A549 (cell line): ENCODE data around the gene ZFP36L1. TPM values are rescaled to one million over a fixed set of nuclear protein-coding genes. Genes with fewer than 3 reads are reported as not detected.
A peak's percentile ranks its signal among the peaks of the same experiment; 100 is the strongest.

Experiments used
- ATAC-seq, 2 experiments: fragments of 200-7000 bp in 1 of 2; fragments of >200 bp in 1 of 2; cut with Nextera tagmentation in 1 of 2; cut with Tn5 transposase in 1 of 2; 3 replicates each; pipeline versions ENCODE4 v1.8.0 to v1.9.1; 2018 to 2020; ENCODE audit warnings: mild to moderate bottlenecking in 1 of 2, moderate library complexity in 1 of 2
- CTCF ChIA-PET: fragments of 300-600 bp; sonication (Branson Sonifier 250); formaldehyde crosslinking; extraction: SDS; loops from one replicate; lab custom pipeline; 2021; ENCODE audit warnings: antibody characterized with exemption, inconsistent platforms; lab: Yijun Ruan, JAX
- POLR2A ChIA-PET: fragments of 350-600 bp; formaldehyde crosslinking; extraction: SDS; loops from one replicate; lab custom pipeline; 2021; ENCODE audit warnings: antibody characterized with exemption, inconsistent platforms; lab: Yijun Ruan, JAX
- DNase-seq, 2 experiments: peaks; one replicate each; pipeline versions ENCODE4 v3.0.0 to v3.0.0-alpha.2; 2011 to 2016; ENCODE audit warnings: low read depth in 1 of 2, low spot score in 1 of 2
- FAIRE-seq: peaks from 2 replicates; lab custom pipeline; 2011; peaks lifted over from hg19 to GRCh38; lab: Jason Lieb, UNC
- H3K27ac ChIP-seq, 2 experiments: fragments of >200 bp; sonication (Bioruptor Twin); formaldehyde crosslinking; 3 replicates each; pipeline ENCODE4 v1.5.1; 2016 to 2017
- H3K4me1 ChIP-seq: fragments of >200 bp; sonication (Bioruptor Twin); formaldehyde crosslinking; 3 replicates; pipeline ENCODE4 v1.6.1; 2016
- H3K4me2 ChIP-seq: fragments of >200 bp; sonication (Bioruptor Twin); formaldehyde crosslinking; 3 replicates; pipeline ENCODE4 v1.6.1; 2016
- H3K4me3 ChIP-seq: fragments of >200 bp; sonication (Bioruptor Twin); formaldehyde crosslinking; 3 replicates; pipeline ENCODE4 v1.5.1; 2016
- H3K9me3 ChIP-seq: fragments of >200 bp; sonication (Bioruptor Twin); formaldehyde crosslinking; 3 replicates; pipeline ENCODE4 v1.6.1; 2016
- BHLHE40 ChIP-seq: IDR thresholded peaks from 2 replicates; pipeline ENCODE4 v1.6.1; 2012; ENCODE audit warnings: low read depth, low read length, inconsistent platforms
- CBX8 ChIP-seq: fragments of 200-600 bp; sonication (generic); IDR thresholded peaks from 2 replicates; pipeline ENCODE4 v1.6.1; 2016
- CEBPB ChIP-seq, 2 experiments: fragments of >200 bp in 1 of 2; sonication (Bioruptor Twin) in 1 of 2; formaldehyde crosslinking in 1 of 2; IDR thresholded peaks; 2 replicates each; pipeline ENCODE4 v1.6.1; 2012 to 2016
- EHF ChIP-seq: fragments of 250-450 bp; sonication (Bioruptor Pico); IDR thresholded peaks from 2 replicates; pipeline ENCODE4 v1.5.0; 2020; ENCODE audit warnings: mild to moderate bottlenecking
- EP300 ChIP-seq, 2 experiments: fragments of >200 bp; sonication (Bioruptor Twin); formaldehyde crosslinking; IDR thresholded peaks; 2 replicates in 1 of 2; 3 replicates in 1 of 2; pipeline ENCODE4 v1.6.1; 2016 to 2017
- ESRRA ChIP-seq: fragments of 150-350 bp; IDR thresholded peaks from 2 replicates; pipeline ENCODE4 v1.6.1; 2014; ENCODE audit warnings: mild to moderate bottlenecking, low read length, borderline replicate concordance
- FOSB ChIP-seq: fragments of 250-450 bp; sonication (Bioruptor Pico); IDR thresholded peaks from 2 replicates; pipeline ENCODE4 v1.5.0; 2020; ENCODE audit warnings: mild to moderate bottlenecking, moderate library complexity
- FOSL2 ChIP-seq, 2 experiments: fragments of 450-650 bp in 1 of 2; fragments of >200 bp in 1 of 2; sonication (Bioruptor Twin) in 1 of 2; formaldehyde crosslinking; IDR thresholded peaks; 2 replicates each; pipeline versions ENCODE4 v1.5.0 to v1.6.1; 2016 to 2020; ENCODE audit warnings: mild to moderate bottlenecking in 1 of 2, moderate library complexity in 1 of 2
- HEYL ChIP-seq: fragments of 250-450 bp; sonication (Bioruptor Pico); IDR thresholded peaks from 2 replicates; pipeline ENCODE4 v1.8.0; 2021; ENCODE audit warnings: mild to moderate bottlenecking, moderate library complexity
- HOXB13 ChIP-seq: fragments of 250-450 bp; sonication (Bioruptor Pico); IDR thresholded peaks from 2 replicates; pipeline ENCODE4 v1.5.0; 2020; ENCODE audit warnings: low read depth, mild to moderate bottlenecking, moderate library complexity
- HOXB5 ChIP-seq: fragments of 250-450 bp; sonication (Bioruptor Pico); IDR thresholded peaks from 2 replicates; pipeline ENCODE4 v1.5.0; 2020; ENCODE audit warnings: mild to moderate bottlenecking, moderate library complexity
- JUN ChIP-seq, 2 experiments: fragments of >200 bp; sonication (Bioruptor Twin); formaldehyde crosslinking; IDR thresholded peaks; 2 replicates in 1 of 2; 3 replicates in 1 of 2; pipeline ENCODE4 v1.6.1; 2016 to 2017
- KDM5A ChIP-seq: fragments of 200-600 bp; sonication (generic); IDR thresholded peaks from 2 replicates; pipeline ENCODE4 v1.6.1; 2016; ENCODE audit warnings: antibody characterized with exemption, mild to moderate bottlenecking
- MAFK ChIP-seq: fragments of 450-650 bp; IDR thresholded peaks from 2 replicates; pipeline ENCODE4 v1.6.1; 2014; ENCODE audit not compliant: partially characterized antibody
- MAZ ChIP-seq: fragments of 150-350 bp; IDR thresholded peaks from 2 replicates; pipeline ENCODE4 v1.6.1; 2014; ENCODE audit warnings: antibody characterized with exemption, low read depth, low read length, borderline replicate concordance
- MYC ChIP-seq: IDR thresholded peaks from 2 replicates; pipeline ENCODE4 v1.6.1; 2012; ENCODE audit warnings: mild to moderate bottlenecking, inconsistent platforms, low read length, improper control_type of control experiment, borderline replicate concordance
- NR3C1 ChIP-seq: fragments of >200 bp; sonication (Bioruptor Twin); formaldehyde crosslinking; IDR thresholded peaks from 3 replicates; pipeline ENCODE4 v1.6.1; 2017
- PHF8 ChIP-seq: fragments of 200-600 bp; sonication (generic); IDR thresholded peaks from 2 replicates; pipeline ENCODE4 v1.6.1; 2016; ENCODE audit warnings: low read depth, mild to moderate bottlenecking, antibody characterized with exemption, moderate library complexity, borderline replicate concordance
- POLR2A ChIP-seq: IDR thresholded peaks from 2 replicates; pipeline ENCODE4 v1.6.1; 2012; ENCODE audit warnings: mild to moderate bottlenecking, low read length
- POLR2AphosphoS2 ChIP-seq: conservative IDR thresholded peaks from 2 replicates; pipeline ENCODE4 v1.6.1; 2012; ENCODE audit warnings: low read length, improper control_type of control experiment, inconsistent platforms
- RARB ChIP-seq: fragments of 250-450 bp; sonication (Bioruptor Pico); IDR thresholded peaks from 2 replicates; pipeline ENCODE4 v1.8.0; 2021; ENCODE audit warnings: mild to moderate bottlenecking, moderate library complexity
- RCOR1 ChIP-seq: fragments of 150-350 bp; IDR thresholded peaks from 2 replicates; pipeline ENCODE4 v1.6.1; 2014; ENCODE audit warnings: antibody characterized with exemption, low read length, low read depth
- RFX5 ChIP-seq: fragments of 450-650 bp; IDR thresholded peaks from 2 replicates; pipeline ENCODE4 v1.7.1; 2014; ENCODE audit warnings: antibody characterized with exemption, mild to moderate bottlenecking, moderate library complexity
- SMC3 ChIP-seq: fragments of >200 bp; sonication (Bioruptor Twin); formaldehyde crosslinking; IDR thresholded peaks from 3 replicates; pipeline ENCODE4 v1.6.1; 2018; ENCODE audit warnings: inconsistent platforms
- TFCP2L1 ChIP-seq: fragments of 250-450 bp; sonication (Bioruptor Pico); IDR thresholded peaks from 2 replicates; pipeline ENCODE4 v1.5.0; 2021; ENCODE audit warnings: mild to moderate bottlenecking
- ZSCAN20 ChIP-seq: fragments of 250-450 bp; sonication (Bioruptor Pico); IDR thresholded peaks from 2 replicates; pipeline ENCODE4 v1.8.0; 2022; ENCODE audit warnings: mild to moderate bottlenecking, moderate library complexity
- WGBS: methylation state at CpG from one replicate; pipeline ENCODE4 v1.1.6; 2017; ENCODE audit errors: missing lambda C conversion rate; 5-methylcytosine and 5-hydroxymethylcytosine counted together
- polyA plus RNA-seq, 4 experiments: library from polyadenylated mRNA; depleted of rRNA in 3 of 4; stranded (reverse); fragments of >200 nt; fragmentation: RNase III in 1 of 4; extraction: RNeasy Plus Mini Kit Qiagen cat#74134 plus additional on column Dnase treatment in 1 of 4; gene quantifications; 2 replicates in 3 of 4; 3 replicates in 1 of 4; pipeline ENCODE4 v1.2.3, GENCODE V29; 2011 to 2017
- TF ChIP-seq, protein P1 (sequence below): IDR thresholded peaks from 2 replicates; pipeline ENCODE4 v1.6.1; 2012
- TF ChIP-seq, protein P2 (sequence below): fragments of 150-350 bp; IDR thresholded peaks from 2 replicates; pipeline ENCODE4 v1.6.1; 2014; ENCODE audit warnings: low read depth, mild to moderate bottlenecking, low read length
- TF ChIP-seq, protein P3 (sequence below): fragments of >200 bp; sonication (Bioruptor Twin); formaldehyde crosslinking; IDR thresholded peaks from 2 replicates; pipeline ENCODE4 v1.6.1; 2016
- TF ChIP-seq, protein P4 (sequence below): fragments of 250-450 bp; sonication (Bioruptor Pico); IDR thresholded peaks from 2 replicates; pipeline ENCODE4 v1.5.0; 2021; ENCODE audit warnings: mild to moderate bottlenecking, moderate library complexity, borderline replicate concordance

ZFP36L1 gene
- polyA plus RNA-seq, 2 of the 4 experiments (the other 2 are of a cell fraction) = 76.4 to 114 TPM

DNA sequence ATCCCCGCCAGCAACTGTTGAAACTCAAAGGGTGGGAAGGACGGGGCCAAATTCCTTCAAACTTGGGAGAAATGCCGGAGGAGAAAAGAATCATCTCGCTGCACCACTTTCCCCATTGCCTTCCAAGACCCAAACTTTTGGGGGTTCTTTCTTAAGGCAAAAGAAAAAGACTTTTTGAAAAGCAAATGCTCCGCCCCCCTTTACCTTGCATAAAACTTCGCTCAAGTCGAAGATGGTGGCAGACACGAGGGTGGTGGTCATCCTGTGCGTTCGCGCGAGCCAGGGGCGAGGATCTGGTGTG is 239 bp downstream of the ZFP36L1 start:
- 2% methylated on average over 13 of the region's 13 CpGs for WGBS
- peak; percentile 86; the same call in 1 of the 2 replicates for TF ChIP-seq PHF8
- 0 out of 2 replicates have a peak, but pooled peaks have one; percentile 48 for TF ChIP-seq RARB (CRISPR knock-in tag)
- no peak for TF ChIP-seq FOSL2 (IDR thresholded peaks at IDR 0.05)
- peak; percentile 22; the same call in 1 of the 2 replicates for TF ChIP-seq FOSL2 (CRISPR knock-in tag; IDR thresholded peaks at IDR 0.05)
- TF ChIP-seq MAZ = no peak
- no peak for TF ChIP-seq POLR2A
- 0 out of 2 replicates have a peak, but pooled peaks have one; percentile 37 for TF ChIP-seq EHF (CRISPR knock-in tag)
- Histone ChIP-seq H3K4me3 (peak overlapping the region; percentile 95), H3K9me3 (no peaks in the 10 kb centered on the region), H3K4me1 (peaks cover 18% of the 10 kb centered on the region), H3K27ac (peak overlapping the region; percentile 99 to 100), H3K4me2 (peak overlapping the region; percentile 92)
- POLR2A ChIA-PET = interaction anchor here (0.5 to 10.7 kb wide), 58 partner anchors 8 to 1098 kb away, joined by 3 to 187 read pairs (median 6); partner anchors contain the start of gene ZFYVE26
- no peak for ATAC-seq
- CTCF ChIA-PET = interaction anchor here (1.2 to 12.0 kb wide), 4 partner anchors 24 to 859 kb away, joined by 15 to 117 read pairs (median 51); no protein-coding TSS in a partner anchor
- DNase-seq = no peak
- no peak for FAIRE-seq

DNA sequence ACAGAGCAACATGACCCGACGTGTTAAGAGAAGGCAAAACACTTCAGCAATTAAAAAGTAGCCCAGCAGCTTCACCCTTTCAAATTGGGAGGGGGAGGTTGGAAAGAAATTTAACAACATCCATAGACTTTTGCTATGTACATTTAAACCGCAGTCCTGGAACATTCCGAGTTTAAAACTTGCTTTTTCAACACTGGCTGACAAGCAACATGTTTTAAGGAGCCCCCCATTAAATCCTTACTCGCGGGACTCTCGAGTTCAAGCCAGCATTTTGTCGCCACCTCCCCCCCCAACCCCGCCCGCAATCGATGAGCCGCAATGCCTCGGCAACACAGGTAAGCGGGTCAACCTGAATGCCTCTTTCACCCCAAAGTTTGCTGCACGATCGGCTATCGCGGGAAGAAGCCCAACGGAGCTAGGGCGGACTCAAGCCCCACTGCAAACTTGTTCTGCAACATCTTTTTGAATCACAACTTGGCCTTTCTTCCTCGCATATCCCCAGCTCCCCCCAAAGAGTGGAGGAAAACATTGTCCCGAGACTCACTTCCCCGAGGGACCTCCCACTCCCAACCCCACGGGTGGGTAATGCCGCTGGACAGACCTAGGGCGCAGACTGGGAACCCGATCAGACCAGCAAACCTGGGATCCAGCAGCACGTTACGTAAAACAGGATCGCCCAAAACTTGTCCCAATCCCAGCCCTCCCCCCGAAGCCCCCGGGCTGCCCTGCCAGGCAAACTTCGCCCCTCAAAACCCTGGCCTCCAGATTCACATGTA is 777 bp downstream of the ZFP36L1 start:
- ChIA-PET POLR2A (interaction anchor here (0.6 to 10.7 kb wide), 33 partner anchors 8 to 851 kb away, joined by 3 to 187 read pairs (median 7); no protein-coding TSS in a partner anchor), CTCF (interaction anchor here (0.9 to 12.0 kb wide), 4 partner anchors 26 to 859 kb away, joined by 3 to 117 read pairs (median 51); no protein-coding TSS in a partner anchor)
- WGBS = 1% methylated on average over 33 of the region's 33 CpGs
- Histone ChIP-seq H3K4me2 (peak overlapping the region; percentile 92), H3K4me1 (peaks cover 20% of the 10 kb centered on the region), H3K9me3 (no peaks in the 10 kb centered on the region), H3K4me3 (peak overlapping the region; percentile 95), H3K27ac (peak overlapping the region; percentile 99 to 100)
- DNase-seq = peak in 1 of 2 experiments; percentile 38
- no peak for ATAC-seq
- no peak for FAIRE-seq
- TF ChIP-seq HOXB13 = no peak
- no peak for TF ChIP-seq RCOR1
- TF ChIP-seq TFCP2L1 (CRISPR knock-in tag) = peak; percentile 54; the same call in 1 of the 2 replicates
- TF ChIP-seq, protein P1, sequence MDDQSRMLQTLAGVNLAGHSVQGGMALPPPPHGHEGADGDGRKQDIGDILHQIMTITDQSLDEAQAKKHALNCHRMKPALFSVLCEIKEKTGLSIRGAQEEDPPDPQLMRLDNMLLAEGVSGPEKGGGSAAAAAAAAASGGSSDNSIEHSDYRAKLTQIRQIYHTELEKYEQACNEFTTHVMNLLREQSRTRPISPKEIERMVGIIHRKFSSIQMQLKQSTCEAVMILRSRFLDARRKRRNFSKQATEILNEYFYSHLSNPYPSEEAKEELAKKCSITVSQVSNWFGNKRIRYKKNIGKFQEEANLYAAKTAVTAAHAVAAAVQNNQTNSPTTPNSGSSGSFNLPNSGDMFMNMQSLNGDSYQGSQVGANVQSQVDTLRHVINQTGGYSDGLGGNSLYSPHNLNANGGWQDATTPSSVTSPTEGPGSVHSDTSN = 0 out of 2 replicates have a peak, but pooled peaks have one; percentile 11
- TF ChIP-seq CEBPB (IDR thresholded peaks at IDR 0.05) = no peak
- no peak; the same call in 1 of the 2 replicates for TF ChIP-seq FOSB
- no peak for TF ChIP-seq EP300 (IDR thresholded peaks at IDR 0.05)
- no peak for TF ChIP-seq HEYL (CRISPR knock-in tag)
- peak; percentile 46; the same call in 1 of the 2 replicates for TF ChIP-seq RARB (CRISPR knock-in tag)
- TF ChIP-seq RFX5 = no peak
- TF ChIP-seq JUN (IDR thresholded peaks at IDR 0.05) = 0 out of 5 replicates have a peak, but pooled peaks of 1 of the 2 experiments have one; percentile 15
- no peak for TF ChIP-seq CBX8
- TF ChIP-seq MYC = no peak
- no peak for TF ChIP-seq BHLHE40
- TF ChIP-seq MAFK = no peak
- TF ChIP-seq KDM5A = no peak
- TF ChIP-seq, protein P2, sequence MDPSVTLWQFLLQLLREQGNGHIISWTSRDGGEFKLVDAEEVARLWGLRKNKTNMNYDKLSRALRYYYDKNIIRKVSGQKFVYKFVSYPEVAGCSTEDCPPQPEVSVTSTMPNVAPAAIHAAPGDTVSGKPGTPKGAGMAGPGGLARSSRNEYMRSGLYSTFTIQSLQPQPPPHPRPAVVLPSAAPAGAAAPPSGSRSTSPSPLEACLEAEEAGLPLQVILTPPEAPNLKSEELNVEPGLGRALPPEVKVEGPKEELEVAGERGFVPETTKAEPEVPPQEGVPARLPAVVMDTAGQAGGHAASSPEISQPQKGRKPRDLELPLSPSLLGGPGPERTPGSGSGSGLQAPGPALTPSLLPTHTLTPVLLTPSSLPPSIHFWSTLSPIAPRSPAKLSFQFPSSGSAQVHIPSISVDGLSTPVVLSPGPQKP = no peak
- TF ChIP-seq, protein P3, sequence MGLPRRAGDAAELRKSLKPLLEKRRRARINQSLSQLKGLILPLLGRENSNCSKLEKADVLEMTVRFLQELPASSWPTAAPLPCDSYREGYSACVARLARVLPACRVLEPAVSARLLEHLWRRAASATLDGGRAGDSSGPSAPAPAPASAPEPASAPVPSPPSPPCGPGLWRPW = no peak
- TF ChIP-seq, protein P4, sequence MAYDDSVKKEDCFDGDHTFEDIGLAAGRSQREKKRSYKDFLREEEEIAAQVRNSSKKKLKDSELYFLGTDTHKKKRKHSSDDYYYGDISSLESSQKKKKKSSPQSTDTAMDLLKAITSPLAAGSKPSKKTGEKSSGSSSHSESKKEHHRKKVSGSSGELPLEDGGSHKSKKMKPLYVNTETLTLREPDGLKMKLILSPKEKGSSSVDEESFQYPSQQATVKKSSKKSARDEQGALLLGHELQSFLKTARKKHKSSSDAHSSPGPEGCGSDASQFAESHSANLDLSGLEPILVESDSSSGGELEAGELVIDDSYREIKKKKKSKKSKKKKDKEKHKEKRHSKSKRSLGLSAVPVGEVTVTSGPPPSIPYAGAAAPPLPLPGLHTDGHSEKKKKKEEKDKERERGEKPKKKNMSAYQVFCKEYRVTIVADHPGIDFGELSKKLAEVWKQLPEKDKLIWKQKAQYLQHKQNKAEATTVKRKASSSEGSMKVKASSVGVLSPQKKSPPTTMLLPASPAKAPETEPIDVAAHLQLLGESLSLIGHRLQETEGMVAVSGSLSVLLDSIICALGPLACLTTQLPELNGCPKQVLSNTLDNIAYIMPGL = no peak
- TF ChIP-seq HOXB5 = no peak
- no peak for TF ChIP-seq SMC3
- TF ChIP-seq MAZ = no peak
- TF ChIP-seq NR3C1 = no peak
- TF ChIP-seq ZSCAN20 (CRISPR knock-in tag) = no peak
- TF ChIP-seq ESRRA = no peak
- TF ChIP-seq POLR2AphosphoS2 = 0 out of 2 replicates have a peak, but pooled peaks have one; percentile 65
